ENCODE measurements around the gene SLC43A3.
A peak's percentile ranks its signal among the peaks of the same experiment; 100 is the strongest.
"Not testable (repeated sequence)": the region's sequence is repeated elsewhere in the genome, so short reads cannot be mapped to it uniquely, and the experiment has no call there.

SLC43A3 gene

DNA sequence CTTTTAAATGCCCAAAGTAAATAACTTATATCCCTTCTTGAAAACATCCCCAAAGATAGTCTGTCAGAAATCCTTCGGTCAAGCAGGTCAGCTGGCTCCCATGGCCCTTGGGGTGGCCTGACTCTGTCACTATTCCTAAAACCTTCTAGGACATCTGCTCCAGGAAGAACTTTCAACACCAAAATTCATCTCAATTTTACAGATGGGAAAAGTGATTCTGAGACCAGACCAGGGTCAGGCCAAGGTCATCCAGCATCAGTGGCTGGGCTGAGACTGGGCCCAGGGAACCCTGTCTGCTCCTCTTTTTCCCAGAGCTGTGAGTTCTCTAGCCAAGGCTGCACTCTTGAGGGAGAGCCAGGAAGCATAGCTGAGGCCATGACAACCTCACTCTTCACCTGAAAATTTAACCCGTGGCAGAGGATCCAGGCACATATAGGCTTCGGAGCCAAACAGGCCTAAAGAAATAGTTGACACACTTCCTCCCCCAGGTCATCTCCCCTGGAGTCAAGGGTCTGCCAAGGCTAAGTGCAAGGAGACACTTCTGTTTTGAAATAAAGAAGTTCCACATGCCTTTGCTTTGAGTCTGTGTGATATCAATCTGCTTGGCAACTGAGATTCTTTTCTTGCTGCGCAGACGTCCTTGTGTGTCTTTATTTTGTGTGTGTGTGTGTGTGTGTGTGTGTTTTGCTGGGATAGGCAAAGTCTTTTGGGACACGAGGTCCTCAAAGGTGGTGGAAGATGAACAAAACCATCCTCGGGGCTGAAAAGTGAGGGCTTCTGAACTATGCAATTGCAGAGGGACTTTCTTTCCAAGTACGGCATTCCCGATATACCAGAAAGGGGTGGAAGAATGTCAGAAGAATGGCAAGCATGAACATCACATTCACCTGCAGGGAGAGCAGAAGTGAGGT is 19.7 kb downstream of the SLC43A3 start:
- DNase-seq: no peak

GRCh38 chr11:57406337-57406904 is 20.5 kb downstream of the SLC43A3 start:
- DNase-seq: peak in 1 of 56 donors; percentile 0

DNA sequence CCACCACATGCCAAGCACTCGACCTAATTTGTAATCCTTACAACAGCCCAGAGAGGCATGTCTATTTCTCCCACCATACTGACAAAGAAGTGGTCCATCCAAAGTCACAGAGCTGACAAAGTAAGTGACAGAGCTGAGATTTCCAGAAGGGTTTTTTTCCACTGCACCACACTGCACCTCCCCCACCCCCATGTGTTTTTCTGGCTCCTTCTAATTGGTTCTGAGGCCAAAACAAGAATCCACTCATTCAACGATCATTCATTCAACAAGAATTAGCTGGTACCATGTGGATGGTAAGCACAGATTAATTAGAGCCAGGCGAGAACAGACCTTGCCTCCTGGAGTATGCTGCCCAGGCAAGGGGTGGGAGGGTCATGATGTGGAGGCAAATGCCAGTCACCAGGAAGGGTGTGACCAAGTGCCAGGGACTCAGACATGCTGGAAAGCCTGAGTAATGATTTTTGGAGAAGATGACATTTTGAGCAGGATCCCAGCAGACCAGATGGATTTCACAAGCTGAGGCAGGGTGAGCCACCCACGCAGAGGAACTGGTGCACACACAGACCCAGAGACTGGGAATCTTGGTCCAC is 21.6 kb downstream of the SLC43A3 start:
- DNase-seq: peak in 2 of 56 donors; percentile 4 to 25

GRCh38 chr11:57403802-57404147 is 23.1 kb downstream of the SLC43A3 start:
- no peak for DNase-seq

DNA sequence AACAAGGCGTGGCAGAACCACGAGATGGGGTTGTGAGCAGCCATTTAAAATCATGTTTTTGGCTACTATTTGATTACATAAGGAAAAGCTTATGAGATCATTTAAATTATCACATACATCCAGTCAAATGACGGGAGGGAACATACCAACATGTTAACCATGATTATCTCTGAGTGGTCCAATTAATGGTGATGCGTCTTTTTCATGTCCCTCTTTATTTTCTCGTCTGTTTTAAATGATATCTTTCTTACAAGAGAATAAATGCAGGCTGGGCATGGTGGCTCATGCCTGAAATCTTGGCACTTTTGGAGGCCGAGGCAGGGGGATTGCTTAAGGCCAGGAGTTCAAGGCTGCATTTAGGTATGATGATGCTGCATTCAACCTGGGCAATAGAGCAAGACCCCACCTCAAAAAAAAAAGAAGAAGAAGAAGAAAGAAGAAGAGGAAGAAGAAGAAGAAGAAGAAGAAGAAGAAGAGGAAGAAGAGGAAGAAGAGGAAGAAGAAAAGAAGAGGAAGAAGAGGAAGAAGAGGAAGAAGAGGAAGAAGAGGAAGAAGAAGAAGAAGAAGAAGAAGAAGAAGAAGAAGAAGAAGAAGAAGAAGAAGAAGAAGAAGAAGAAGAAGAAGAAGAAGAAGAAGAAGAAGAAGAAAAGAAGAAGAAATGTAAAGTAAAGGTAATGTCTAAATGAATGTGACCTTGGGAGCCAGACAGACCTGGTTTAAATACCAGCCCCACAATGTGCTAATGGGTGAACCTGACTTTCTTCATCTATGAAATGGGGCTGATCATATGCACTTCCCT is 23.7 kb downstream of the SLC43A3 start:
- DNase-seq: not testable (repeated sequence)

GRCh38 chr11:57402188-57403002 is 24.5 kb downstream of the SLC43A3 start:
- DNase-seq: no peak

- DNase-seq: no peak
These were observed 26.8 kb downstream of the SLC43A3 start for GRCh38 chr11:57399972-57400578.

DNA sequence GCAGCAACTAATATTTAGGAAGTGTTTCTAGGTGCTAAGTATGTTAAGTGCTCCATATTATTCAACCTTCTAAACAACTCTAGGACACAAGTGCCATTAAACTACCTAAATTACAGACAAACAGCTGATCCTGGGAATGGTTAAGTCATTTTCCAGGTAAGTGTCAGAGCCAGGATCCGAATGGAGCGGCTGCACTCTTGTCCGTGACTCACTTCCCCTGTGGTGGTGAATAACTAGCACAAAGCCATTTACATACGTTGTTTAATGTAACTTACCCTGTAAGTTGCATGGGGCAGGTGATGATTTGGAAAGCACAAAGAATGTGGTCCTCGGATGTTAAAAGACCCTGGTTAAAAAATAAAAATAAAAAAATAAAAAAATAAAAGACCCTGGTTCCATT is 27.7 kb downstream of the SLC43A3 start:
- no peak for DNase-seq

DNA sequence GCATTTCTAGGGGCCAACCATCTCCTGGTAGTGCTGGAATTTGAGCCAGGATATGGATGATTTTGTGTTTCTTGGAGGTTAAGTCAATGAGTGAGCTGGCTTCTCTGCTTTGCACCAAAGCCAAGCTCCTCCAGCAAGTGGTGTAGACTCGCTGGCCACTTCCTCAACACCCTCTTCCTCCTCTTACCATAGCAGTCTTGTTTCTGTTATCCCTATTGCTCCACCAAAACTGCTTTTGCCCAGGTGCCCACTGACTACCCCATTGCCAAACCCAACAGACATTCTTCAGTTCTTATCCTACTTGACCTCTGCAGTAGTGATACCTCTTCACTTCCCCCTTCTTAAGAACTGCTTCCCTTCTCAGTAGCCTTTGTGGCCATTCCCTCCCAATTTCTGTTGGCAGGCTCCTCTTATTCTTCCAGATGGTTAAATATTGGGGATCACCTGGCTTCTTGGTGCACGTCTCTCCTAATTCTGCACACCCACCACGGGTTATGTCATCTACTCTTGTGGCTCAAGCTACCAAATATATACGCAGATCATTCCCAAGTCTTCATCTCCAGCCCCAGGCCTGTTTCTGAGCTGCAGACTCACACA is 29.4 kb downstream of the SLC43A3 start:
- no peak for DNase-seq

DNA sequence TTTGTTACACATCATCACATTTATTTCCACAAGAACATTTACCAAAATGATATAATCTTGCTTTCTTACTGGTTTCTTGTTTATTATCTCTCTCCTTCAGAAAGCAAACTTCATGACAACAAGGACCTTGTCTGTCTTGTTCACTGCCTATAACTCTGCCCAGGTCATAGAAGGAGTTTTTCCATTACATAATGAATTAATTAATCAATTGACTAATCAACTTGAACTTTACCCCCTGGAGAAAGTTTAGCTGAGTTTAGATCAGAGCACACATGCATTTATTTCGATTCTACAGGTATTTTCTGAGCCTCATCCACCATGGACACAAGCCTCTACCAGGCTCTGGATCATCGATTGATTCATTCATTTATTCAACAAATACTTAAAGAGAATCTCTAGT is 30.2 kb downstream of the SLC43A3 start:
- no peak for DNase-seq

DNA sequence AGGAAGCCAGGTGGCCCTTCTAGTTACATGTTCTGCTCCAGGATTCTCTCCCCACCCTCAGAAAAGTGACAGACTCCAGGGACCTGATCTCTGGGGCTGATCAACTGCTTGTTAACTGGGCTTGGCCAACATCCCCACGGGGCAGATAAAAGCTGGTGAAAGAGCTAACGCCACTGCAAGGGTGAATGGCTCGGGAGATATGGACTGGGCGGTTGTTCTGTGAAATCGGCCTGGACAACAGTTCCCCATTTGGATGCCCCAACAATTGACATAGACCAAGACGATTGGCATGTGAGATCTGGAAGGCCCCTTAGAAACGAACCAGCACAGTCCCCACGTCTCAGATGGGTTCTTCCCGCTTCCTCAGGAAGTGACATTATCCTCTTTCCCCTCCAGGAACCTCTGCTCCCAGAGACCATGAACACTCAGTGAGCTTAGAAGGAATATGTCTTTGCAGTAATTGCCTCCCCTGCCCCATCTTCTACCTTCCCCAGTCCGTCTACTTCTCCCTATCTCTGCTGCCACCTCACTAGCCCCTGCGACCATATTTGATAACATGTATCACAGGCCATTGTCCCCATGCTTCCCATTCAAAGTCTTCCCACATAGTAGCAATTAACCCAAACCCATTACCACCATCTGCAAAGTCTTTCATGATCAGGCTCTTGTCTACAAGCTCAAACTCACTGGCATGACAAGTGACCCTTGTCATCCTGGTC is 30.9 kb downstream of the SLC43A3 start:
- no peak for DNase-seq

GRCh38 chr11:57394203-57394965 is 32.5 kb downstream of the SLC43A3 start:
- no peak for DNase-seq

DNA sequence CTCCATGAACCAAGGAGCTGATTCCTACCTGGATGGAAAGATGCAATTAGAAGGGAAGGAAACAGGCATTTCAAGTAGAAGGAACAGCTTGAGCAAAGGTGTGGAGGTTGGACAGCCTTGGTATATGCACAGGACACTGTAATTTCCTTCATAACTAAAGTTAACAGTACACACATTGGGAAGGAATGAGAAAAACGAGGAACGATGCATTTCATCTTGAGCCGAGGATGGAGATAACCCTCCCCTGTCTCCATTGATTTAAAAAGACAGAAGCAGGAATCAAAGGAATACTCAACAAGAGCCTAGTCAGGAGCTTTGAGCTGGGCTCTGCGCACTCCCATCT is 34.2 kb downstream of the SLC43A3 start:
- DNase-seq: no peak

DNA sequence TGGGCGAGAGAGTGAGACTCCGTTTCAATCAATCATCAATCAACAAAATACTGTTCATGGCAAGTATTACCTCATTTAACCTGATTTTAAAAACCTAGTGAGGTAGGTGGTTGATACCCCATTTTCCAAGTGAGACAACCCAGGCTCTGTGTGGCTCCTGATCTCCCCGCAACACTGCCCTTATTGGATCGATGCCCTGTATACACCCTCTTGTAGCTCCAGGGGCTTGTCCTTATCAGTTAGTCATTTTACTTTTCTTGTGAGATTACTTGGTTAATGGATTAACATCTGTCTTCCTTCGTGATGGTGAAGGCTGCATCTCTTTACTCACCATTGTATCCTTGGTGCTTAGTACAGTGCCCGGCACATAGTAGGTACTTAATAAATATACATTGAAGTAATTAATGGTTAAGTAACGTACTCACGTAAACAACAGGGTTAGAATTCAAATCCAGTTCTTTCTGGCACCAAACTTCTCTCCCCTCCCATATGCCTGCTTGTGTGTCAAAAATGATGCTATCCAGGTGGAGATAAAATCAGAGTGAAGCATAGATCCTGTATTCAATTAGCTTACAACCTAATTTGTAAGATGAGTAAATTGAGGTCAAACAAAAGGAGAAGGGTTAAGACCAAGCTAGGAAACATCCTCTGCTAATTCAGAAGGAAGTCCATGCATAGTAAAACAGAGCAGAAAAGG is 34.7 kb downstream of the SLC43A3 start:
- no peak for DNase-seq

DNA sequence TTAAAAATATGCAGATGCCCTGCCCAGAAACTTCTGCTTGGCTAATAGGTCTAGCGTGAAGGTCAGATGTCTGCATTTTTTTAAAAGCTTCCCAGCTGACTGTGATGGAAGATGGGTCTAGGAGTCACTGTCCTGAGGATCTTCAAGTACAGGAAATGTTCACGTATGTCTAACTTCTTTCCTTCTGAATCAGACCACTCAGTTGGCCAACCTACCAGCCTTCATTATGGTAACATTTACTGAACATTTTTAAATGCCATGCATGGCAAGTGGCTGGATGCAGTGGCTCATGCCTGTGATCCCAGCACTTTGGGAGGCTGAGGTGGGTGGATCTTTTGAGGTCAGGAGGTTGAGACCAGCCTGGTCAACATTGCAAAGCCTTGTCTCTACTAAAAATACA is 35.4 kb downstream of the SLC43A3 start:
- DNase-seq: no peak

DNA sequence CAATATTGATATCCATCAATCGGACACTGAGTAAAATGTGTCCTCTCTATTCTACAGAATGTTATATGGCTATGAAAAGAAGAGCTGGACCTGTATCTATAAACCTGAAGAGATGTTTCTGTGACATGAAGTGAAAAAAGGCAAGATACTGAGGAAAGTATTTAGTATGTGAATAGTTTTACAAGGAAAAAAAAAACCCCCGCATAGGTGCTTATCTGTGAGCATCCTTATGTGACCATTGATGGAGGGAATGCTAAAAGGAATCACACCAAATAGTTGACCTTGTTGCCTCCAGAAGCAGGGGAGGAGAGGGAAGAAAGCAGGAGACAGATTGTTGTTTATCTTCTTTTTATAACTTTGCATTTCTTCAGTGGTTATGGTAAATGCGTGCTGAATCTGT is 35.8 kb downstream of the SLC43A3 start:
- no peak for DNase-seq

- DNase-seq: no peak
These were observed 36.4 kb downstream of the SLC43A3 start, which contains the start of gene PRG2 for GRCh38 chr11:57390535-57390934. Gene PRG2 (minus strand): TSS chr11:57390650. CDS start chr11:57389944, 706 bp downstream.

All from amygdala (tissue), 56 donors.